Stimulated activated naive CD4-positive, alpha-beta T cell treated with Interleukin-2 at 50 U/mL for 16 hours (primary cell): ENCODE results near the gene ZNF692.
"Not testable (repeated sequence)": the region's sequence is repeated elsewhere in the genome, so short reads cannot be mapped to it uniquely, and the experiment has no call there.

Experiments
- DNase-seq: peaks from one replicate; lab custom pipeline; 2025; lab: John Stamatoyannopoulos, UW

The ZNF692 gene

GRCh38 chr1:248807067-248807737, 51.7 kb downstream of the ZNF692 start:
- peak; percentile 20 for DNase-seq

GRCh38 chr1:248805876-248806275, 53.0 kb downstream of the ZNF692 start:
- no peak for DNase-seq

GRCh38 chr1:248804771-248805681, 53.9 kb downstream of the ZNF692 start:
- no peak for DNase-seq

GRCh38 chr1:248803501-248803900, 55.4 kb downstream of the ZNF692 start:
- DNase-seq = not testable (repeated sequence)

GRCh38 chr1:248802454-248802853, 56.4 kb downstream of the ZNF692 start:
- no peak for DNase-seq

- DNase-seq = no peak
Observed at GRCh38 chr1:248800459-248800858, 58.4 kb downstream of the ZNF692 start.
